ENCODE measurements around the gene POLR3B. TPM values are rescaled to one million over a fixed set of nuclear protein-coding genes. Genes with fewer than 3 reads are reported as not detected.
A peak's percentile ranks its signal among the peaks of the same experiment; 100 is the strongest.

POLR3B gene
- total RNA-seq, 1 donor from 2014 or later: 11.4 TPM

DNA sequence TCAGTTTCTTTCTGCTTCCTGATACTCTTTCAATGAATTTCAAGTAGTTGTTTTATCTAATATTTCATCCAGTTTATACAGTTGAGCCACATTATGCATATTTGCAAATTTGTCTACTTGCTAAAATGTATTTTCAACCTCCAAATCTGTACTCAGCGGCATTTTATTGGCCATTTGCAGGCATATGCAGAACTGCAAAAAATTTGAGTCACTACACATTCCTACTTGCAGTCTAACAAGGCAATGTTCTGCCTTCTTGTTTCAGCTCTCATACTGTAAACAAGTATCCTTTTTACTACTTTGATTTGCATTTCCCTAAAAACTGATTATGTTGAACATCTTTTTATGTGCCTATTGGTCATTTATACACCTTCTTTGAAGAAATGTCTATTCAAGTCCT is 55.0 kb downstream of the POLR3B start:
- no peak for DNase-seq (ENCODE audit: low read depth)

DNA sequence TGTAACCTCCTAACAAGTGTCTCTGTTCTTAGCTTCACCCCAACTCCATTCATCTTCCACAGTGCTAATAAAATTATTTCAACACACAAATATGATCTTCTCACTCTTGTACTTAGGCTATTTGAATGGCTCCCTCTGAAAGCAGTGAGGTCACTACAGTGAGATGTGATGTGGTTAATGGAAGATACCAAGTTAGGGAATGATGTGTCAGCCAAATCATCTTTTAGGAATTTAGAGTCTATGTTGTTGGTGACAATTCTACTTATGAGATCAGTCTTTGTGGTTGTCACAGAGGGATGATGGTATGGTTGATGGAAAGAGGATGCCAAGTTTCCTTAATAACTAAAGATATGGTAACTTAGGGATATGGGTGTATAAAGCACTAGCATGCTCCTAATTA is 57.6 kb downstream of the POLR3B start:
- DNase-seq (ENCODE audit: low read depth): peak; percentile 87

DNA sequence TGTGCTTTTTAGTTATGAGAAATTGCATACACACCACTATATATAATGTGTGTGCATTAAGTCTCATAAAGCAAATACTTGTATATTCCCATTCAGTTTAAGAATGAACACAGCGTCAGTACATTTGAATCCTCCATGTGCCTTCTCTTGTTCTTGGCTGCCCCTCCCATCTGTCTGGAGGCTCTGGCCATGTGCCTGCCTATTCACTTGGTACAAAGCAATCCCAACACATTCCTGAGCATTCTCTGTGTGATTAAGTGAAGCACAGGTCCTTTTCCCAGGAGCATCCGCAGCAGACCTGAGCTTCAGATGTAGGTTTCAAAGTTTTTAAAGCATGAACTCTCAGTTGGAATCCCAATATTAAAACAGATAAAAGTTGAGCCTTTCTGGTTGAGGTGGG is 58.7 kb downstream of the POLR3B start:
- peak; percentile 41 for DNase-seq (ENCODE audit: low read depth)

DNA sequence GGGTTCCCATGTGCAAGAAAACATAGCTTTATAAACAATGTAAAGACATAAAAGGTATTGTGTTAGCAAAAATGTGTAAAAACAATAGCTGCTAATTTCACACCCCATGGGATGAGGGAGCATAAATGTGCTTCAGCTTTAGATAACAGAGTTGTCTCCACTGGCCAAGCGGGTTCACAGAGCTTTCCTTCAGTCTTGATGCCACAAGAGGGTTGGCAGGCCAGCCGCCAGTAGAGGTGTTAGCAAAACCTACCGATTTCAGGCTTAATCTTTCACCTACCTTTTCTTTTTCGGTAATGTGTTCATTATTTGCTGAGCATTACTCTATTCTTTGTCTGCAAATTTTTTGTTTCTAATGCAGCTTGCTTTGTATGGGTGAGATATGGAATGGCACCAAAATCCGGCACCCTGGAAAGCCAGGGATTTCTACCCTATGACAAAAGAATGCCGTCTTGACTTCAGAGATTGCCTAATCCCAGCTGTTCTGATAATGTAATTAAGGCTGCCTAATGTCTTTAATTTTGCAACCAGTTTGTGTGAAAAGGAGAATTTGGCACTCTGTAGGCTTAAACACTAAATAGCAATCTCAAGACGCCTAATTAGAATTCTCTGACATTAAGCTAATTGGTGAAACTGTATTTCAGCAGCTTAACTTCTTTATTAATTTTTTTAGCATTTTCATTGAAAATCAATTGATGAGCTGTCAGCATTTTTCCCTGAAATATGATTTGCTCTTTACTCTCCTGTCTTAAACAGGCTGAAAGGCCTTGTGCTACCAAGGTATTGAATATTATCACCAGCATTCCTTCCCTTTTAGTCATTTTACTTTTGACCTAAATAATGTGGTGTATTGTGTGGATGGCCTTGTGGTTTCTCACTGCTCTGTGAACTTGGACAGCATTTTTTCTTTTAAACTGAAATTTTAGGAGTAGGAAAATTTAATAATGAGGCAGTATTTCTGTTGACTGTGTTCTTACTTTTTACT is 60.7 kb downstream of the POLR3B start:
- DNase-seq (ENCODE audit: low read depth): peak; percentile 45

DNA sequence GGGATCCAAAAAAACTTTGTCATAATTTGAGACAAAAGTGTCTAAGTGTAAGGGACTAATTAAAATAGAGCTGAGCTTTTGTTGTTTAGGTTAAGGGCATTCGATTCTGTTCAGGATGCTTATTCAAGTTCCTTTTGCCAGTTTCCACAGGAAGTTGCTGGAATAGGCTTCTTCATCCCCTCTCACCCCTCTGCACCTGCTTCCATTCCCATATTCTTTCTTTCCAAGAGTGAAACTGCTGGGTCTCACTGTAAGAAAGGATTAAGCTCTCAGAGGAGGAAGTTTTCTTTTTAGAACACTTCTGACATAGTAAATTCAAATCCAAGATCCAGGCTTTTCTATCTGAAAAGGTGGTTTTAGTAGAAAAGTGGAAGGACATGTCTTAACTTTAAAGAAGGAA is 61.4 kb downstream of the POLR3B start:
- peak; percentile 16 for DNase-seq (ENCODE audit: low read depth)

DNA sequence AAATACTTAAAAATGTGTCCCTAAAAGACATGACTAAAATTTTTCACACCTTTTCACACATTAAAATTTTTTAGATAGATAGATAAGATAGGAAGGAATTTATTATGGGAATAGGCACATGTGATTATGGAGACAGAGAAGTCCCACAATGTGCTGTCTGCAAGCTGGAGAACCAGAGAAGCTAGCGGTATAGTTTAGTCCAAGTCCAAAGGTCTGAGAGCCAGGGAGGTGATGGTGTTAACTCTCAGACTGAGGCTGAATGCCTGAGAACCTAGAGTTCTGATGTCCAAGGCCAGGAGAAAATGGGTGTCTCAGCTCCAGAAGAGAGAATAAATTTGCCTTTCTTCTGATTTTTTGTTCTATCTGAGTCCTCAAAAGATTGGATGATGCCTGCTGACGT is 65.7 kb downstream of the POLR3B start:
- DNase-seq (ENCODE audit: low read depth): no peak

DNA sequence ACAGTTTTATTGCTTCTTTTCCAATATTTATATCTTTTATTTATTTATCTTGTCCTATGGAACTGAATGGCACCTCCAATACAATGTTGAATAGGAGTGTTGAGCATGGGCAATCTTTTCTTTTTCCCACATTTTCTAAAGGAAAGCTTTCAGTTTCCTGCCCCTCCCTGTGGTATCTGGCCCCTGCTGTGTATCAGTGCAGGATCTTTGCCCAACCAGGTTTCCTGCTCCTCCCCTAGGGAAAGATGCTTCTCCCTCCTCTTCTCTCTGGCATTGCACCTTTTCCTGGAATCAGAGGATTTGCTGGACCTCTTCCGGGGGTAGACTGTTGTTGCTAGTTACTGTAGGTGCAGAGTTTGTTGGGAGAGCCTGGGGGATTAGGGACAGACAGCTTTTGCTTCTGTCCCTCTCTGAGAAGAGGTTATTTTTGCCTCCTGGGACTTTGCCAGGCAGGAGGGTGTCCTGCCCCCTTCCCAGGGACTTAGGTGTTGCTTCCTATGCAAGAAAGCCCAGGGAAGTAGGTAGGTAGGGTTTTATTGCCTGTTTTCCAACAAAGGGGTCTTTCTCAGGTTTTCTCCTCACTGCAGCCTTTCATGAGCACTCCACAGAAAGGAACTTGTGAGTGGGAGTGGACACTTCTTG is 67.6 kb downstream of the POLR3B start:
- no peak for DNase-seq (ENCODE audit: low read depth)

DNA sequence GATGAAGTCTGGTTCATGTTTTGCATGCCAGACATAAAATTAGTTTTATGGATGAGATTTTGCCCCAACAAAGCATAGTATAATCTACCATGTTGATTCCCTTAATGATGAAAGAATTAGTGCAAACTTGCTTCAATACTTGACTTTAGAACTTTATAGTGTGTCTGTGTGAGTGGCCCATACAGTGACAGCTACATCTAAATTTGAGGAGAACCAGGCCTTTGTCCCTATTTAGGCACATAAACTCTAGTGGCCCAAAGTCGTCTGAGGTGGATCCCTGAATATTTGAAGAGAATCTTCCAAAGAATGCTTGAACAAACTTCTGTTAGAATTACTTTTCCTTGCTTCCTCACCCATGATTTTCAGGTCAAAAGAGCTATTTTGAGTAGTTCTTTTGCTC is 70.4 kb downstream of the POLR3B start:
- no peak for DNase-seq (ENCODE audit: low read depth)

DNA sequence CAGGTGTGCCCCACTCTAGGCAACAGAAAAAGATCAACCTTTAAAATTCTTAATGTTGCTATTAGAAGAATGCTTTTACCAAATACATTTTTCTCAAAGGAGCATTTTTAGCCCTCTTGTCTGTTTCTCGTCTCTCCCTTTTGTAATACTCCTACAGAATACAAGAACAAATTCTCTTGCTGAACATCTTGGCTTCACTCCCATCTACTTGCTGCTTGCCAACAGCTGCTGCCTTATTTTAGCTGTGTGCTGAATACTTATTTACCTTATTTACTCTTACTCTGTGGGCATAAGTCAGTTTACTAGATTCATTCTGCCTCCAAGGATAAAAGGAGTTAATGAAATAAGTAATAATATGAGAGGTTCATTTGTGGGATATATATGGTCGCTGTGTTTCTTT is 70.8 kb downstream of the POLR3B start:
- peak; percentile 82 for DNase-seq (ENCODE audit: low read depth)

DNA sequence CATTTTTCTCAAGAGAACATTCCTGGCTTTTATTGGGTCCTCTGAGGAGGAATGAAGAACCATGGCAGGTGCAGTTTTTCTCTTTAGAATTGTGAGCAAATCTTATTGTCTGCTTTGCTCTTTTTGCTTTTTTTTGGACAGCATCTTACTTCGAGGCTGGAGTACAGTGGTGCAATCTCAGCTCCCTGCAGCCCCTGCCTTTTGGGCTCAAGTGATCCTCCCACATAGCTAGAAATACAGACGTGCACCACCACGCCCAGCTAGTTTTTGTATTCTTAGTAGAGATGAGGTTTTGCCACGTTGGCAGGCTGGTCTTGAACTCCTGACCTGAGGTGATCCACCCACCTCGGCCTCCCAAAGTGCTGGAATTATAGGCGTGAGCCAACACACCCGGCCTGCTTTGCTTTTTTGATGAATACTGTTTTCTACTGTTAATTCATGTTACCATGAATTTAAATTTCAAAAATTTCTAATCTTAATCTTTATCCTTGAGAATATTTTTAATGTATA is 71.5 kb downstream of the POLR3B start:
- DNase-seq (ENCODE audit: low read depth): peak; percentile 30

DNA sequence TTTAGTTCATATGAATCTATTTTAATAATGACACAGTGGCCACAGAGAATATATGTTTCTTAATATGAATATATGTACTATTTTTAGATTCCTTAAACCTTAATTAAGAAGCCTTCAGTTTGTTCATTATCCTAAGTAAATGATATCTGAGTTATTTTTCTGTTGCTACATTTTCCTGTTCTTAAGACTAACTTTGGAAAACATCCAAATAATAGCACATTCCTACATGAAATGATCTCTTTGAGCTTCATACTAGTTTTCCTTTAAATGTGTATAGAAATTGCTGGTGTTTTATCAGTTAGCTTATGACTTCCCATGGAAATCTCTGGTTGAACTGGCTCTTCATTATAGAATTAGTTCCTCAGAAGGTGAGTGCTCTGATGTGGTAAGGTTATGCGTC is 72.1 kb downstream of the POLR3B start:
- DNase-seq (ENCODE audit: low read depth): no peak

DNA sequence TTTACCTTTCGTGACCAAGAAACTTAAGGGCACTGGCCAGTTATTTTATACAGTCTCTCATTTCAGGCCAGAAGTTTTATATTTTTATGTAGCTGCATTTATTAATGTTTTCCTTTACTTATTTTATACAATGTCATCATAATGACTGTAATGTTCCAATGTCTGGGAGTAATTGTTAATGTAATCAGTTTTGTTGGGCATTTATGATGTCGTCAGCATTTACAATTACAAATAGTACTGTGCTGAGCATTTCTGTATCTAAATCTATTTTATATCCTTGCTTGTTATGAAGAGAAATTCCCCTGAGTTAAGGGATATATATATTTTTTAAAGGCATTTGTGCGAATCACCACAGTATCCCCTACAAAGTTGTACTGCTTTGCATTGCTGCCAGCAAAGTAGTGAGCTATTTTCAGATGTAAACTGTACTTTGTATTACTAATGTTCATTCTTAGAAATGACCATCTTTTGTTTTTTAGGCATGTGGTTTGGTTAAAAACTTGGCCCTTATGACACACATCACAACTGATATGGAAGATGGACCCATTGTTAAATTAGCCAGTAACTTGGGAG is 74.4 kb downstream of the POLR3B start:
- DNase-seq (ENCODE audit: low read depth): no peak

DNA sequence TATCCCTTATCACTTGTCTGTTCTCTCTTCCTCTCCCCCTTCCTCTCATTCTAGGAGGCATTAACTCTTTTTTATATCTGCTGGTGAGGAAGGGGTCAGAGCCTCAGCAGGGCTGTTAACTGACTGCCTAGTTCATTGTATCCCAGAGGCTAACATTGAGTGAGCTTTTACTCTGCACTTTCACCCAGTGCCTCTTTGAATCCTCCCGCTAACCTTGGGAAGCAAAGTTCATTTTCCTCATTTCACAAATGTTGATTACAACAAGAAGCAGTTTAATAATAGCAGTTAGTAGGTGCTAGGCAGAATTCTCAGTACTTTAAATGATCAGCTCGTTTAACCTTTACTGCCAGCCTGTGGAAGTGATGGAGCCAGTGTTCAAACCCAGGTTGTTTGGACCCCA is 75.5 kb downstream of the POLR3B start:
- DNase-seq (ENCODE audit: low read depth): no peak

DNA sequence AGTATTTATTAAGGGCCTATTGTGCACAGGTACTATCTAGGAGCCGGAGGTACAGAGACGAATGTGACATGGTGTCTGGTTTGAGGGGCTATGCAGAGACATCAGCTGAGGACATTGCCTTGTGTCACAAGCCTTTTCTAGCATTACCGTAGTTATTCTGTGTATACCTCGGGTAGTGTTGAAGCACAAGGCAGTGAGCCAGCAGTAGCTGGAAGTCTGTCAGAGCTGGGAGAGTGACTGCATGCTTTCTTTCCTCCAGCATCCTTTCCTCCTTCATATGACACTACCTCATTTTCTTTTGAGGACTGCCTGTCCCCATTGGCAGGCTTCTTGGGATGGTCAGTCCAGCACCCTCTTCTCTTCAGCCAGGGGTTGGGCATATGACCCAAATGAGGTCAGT is 77.0 kb downstream of the POLR3B start:
- DNase-seq (ENCODE audit: low read depth): no peak

DNA sequence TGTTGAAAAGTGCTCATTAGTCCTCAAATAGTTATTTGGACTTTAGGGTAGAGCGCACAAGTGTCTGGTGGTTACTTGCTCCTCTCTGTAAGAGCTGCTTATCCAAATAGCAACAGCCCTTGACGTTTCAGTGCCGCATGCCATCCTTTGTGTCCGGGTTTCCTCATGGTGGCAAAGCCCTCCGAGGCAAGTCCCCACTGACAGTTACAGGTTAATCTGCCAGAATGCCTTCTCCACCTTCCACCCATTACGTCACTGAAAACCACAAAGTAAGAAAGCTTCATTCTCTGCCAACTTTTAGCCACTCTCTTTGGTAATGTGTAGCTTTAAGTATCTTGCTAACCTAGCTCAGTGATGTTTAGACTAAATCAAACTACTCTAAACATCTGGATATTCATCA is 78.6 kb downstream of the POLR3B start:
- no peak for DNase-seq (ENCODE audit: low read depth)

DNA sequence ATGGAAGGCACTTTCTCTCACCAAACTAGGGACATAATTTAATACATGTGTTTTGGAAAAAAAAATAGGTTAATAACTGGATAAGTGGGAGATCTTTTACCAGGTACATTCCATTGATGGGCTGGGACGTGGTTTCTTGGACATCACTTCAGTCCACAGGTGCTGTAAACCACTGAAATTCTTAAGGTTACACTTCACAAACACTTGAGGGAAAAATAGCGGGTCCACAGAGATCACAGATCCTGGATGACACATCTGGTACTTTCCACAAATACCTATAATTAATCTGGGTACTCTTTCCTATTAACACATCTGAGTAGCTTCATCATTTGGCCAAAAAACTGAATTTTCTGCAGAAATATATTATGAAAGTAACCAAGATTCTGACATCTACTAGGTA is 85.0 kb downstream of the POLR3B start:
- peak; percentile 20 for DNase-seq (ENCODE audit: low read depth)

DNA sequence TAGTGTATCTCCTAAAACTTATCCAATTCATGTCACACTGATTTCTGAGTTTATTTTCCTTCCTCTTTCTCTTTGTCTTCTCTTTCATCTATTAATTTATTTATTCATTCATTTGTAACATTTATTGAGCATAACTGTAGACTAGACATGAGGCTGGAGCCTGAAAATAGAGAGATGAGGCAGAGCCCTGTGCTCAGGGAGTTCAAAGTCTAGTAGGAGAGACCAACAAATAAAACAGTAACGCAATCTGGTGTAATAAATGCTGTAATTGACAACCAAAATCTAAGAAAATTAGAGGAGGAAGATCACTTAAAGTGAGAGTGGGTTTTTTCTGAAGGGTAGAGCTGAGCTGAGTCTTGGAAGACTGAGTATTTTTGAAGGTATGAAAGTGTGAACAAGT is 87.5 kb downstream of the POLR3B start:
- no peak for DNase-seq (ENCODE audit: low read depth)

DNA sequence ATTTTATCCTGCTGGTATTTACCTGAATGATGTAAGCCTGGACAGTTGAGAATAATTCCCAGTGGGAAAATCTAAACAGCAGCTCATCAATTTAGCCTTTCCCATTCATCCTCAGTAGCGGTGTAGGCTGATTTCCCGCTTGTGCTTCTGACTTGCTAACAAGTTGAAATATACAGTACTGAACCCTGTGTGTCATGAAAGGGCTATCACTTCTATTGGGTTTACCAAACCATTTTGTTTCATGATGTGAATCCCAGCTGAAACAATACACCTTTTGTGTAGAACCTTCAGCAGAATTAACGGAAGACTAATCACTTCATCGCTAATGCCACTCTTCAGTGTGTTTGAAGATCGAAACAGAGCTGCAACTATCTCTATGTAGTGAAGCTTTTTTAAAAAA is 88.4 kb downstream of the POLR3B start:
- no peak for DNase-seq (ENCODE audit: low read depth)

DNA sequence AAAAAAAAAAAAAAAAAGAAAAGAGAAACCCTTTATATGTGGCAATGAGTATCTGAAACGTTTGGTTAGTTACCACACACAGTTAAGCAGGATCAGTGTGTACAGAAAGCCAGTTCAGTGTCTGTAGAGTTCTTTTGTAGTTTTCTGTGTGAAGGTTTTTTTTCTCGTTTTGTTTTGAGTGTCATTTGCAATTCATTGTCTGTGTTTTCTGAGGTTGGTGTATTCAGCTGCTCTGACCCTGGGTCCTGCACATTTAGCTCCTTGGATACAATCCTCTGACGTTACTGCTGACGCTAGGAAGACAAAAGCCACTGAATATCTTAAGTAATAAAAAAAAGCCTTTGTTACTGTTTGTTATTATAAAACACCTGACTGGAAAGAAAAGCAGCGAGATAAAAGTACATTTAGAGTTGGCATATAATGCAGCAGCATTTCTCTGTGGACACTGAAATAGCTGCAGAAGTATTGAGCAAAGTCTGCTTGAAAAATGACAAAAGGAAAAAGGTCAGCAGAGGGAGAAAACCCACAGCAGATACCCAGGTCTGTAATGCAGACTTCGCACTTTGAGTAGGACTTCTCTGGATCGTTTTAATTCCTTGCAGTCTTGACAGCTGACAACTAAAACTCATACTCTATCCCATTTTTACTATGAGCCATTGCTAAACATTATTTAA is 89.0 kb downstream of the POLR3B start:
- DNase-seq (ENCODE audit: low read depth): no peak

DNA sequence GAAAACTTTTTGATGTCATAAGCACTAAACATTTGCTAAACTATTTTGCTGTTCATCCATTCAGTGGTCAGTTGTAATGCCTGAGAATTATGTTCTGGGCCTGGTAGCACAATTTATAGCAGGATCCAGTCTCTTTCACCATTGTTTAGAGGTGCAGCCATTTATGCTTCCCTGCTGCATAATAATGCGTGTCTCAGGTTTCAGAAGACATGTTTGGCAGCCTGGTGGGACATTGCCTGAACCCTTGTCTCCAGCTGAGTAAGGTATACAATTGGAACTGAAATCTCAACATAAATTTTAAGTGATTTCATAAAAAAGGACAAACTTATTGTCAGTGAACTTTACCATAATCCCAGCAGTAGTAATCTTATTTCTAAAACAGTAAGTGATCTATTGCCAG is 94.8 kb downstream of the POLR3B start:
- no peak for DNase-seq (ENCODE audit: low read depth)

DNA sequence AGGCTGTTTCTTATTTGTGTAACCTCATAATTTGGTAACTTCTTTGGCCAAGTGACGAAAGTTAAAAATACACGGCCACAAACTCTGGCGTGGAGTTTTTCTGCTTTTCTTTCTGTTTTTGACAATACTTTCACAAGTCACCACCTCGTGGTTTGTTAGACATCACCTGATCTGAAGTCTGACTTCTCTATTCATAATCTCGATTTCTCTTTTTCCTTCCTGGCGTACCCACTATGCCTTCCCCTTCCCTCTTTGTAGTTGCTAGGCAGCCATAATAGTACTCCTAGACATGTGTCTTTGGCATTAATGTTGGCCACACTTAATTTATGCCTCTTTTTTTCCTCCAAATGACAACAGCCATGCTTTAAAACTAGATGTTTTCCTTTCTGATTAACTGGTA is 97.6 kb downstream of the POLR3B start:
- no peak for DNase-seq (ENCODE audit: low read depth)

DNA sequence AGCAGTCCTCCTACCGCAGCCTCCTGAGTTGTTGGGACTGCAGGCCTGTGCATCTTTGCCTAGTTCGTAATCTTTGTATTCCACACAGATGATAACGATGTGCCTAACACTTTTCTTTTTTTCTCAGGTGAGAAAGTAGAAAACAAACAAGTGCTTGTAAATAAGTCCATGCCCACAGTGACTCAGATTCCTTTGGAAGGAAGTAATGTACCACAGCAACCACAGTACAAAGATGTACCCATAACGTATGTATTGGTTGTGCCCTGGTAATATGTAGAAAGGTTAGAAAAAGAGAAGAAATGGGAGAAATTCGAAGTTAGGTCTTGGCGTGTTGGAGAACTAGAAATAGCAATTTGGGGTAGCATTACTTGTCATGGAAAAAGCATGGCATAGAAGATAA is 101.6 kb downstream of the POLR3B start:
- DNase-seq (ENCODE audit: low read depth): no peak
